Transverse colon (tissue), 4 donors: ENCODE measurements around the gene AKAP6. TPM values are rescaled to one million over a fixed set of nuclear protein-coding genes. Genes with fewer than 3 reads are reported as not detected.

ENCODE experiments used
- DNase-seq: peaks from one replicate; pipeline ENCODE4 v3.0.0-alpha.2; 2019
- H3K27ac ChIP-seq, 4 donors: fragments of 200-600 bp; sonication (generic); 2 replicates each; pipeline ENCODE4 v1.5.1; 2016 to 2018; ENCODE audit warnings: inconsistent platforms in 4 of 4
- H3K27me3 ChIP-seq: fragments of 200-600 bp; sonication (generic); 2 replicates; pipeline ENCODE4 v1.5.1; 2017; ENCODE audit warnings: inconsistent platforms
- H3K36me3 ChIP-seq, 4 donors: fragments of 200-600 bp; sonication (generic); 2 replicates each; pipeline ENCODE4 v1.5.1; 2017 to 2019; ENCODE audit warnings: inconsistent platforms in 4 of 4
- H3K4me1 ChIP-seq, 4 donors: fragments of 200-600 bp; sonication (generic); 2 replicates each; pipeline ENCODE4 v1.5.1; 2017 to 2020; ENCODE audit warnings: inconsistent platforms in 4 of 4
- H3K4me3 ChIP-seq, 4 donors: fragments of 200-600 bp; sonication (generic); 1 replicate in 1 of 4; 2 replicates in 3 of 4; pipeline versions ENCODE4 v1.5.1 to v1.6.1; 2017 to 2019; ENCODE audit warnings: inconsistent platforms in 4 of 4
- H3K9me3 ChIP-seq, 2 donors: fragments of 200-600 bp; sonication (generic); 2 replicates each; pipeline ENCODE4 v1.5.1; 2017 to 2019; ENCODE audit warnings: inconsistent platforms in 2 of 2
- EP300 ChIP-seq: sonication (generic); formaldehyde crosslinking; IDR thresholded peaks from one replicate; pipeline ENCODE4 v1.6.1; 2017; ENCODE audit warnings: antibody characterized with exemption, low read depth
- POLR2A ChIP-seq: fragments of 450-650 bp; IDR thresholded peaks from one replicate; pipeline ENCODE4 v1.6.1; 2016; ENCODE audit warnings: antibody characterized with exemption, mild to moderate bottlenecking, moderate library complexity
- POLR2AphosphoS5 ChIP-seq, 3 donors: sonication (generic); formaldehyde crosslinking; IDR thresholded peaks; one replicate each; pipeline ENCODE4 v1.6.1; 2016; ENCODE audit warnings: antibody characterized with exemption in 3 of 3
- WGBS, 2 donors: methylation state at CpG; one replicate each; pipeline ENCODE4 v1.1.5; 2018; ENCODE audit warnings: low coverage in 1 of 2; 5-methylcytosine and 5-hydroxymethylcytosine counted together
- in situ Hi-C, 4 donors: fragments of 200-750 bp; cut with MboI; loops; one replicate each; pipeline versions ENCODE4 v1.15.0 to v1.15.1; 2017; ENCODE audit warnings: low sequenced_read_pairs in 3 of 4, low pct_ligation_motif_present in 1 of 4, low pct_unique_long_range_greater_than_20kb in 1 of 4
- intact Hi-C: fragments of 100-400 bp; cut with DNase I; formaldehyde crosslinking; loops from one replicate; pipeline ENCODE4 v1.15.1; 2023; ENCODE audit warnings: low total_unique reads
- total RNA-seq, 4 donors: library from RNA; depleted of rRNA; stranded (reverse); fragments of >200 nt; gene quantifications; one replicate each; pipeline ENCODE4 v1.1.0, GENCODE V29; 2016
- TF ChIP-seq, protein P1 (sequence below), 5 experiments: fragments of 200-600 bp in 3 of 5; fragments of 450-650 bp in 2 of 5; sonication (generic) in 3 of 5; IDR thresholded peaks; 1 replicate in 2 of 5; 2 replicates in 3 of 5; pipeline ENCODE4 v1.5.1; 2016 to 2017; ENCODE audit warnings: antibody characterized with exemption in 5 of 5, inconsistent platforms in 3 of 5, mild to moderate bottlenecking in 2 of 5, moderate library complexity in 1 of 5

The AKAP6 gene, protein sequence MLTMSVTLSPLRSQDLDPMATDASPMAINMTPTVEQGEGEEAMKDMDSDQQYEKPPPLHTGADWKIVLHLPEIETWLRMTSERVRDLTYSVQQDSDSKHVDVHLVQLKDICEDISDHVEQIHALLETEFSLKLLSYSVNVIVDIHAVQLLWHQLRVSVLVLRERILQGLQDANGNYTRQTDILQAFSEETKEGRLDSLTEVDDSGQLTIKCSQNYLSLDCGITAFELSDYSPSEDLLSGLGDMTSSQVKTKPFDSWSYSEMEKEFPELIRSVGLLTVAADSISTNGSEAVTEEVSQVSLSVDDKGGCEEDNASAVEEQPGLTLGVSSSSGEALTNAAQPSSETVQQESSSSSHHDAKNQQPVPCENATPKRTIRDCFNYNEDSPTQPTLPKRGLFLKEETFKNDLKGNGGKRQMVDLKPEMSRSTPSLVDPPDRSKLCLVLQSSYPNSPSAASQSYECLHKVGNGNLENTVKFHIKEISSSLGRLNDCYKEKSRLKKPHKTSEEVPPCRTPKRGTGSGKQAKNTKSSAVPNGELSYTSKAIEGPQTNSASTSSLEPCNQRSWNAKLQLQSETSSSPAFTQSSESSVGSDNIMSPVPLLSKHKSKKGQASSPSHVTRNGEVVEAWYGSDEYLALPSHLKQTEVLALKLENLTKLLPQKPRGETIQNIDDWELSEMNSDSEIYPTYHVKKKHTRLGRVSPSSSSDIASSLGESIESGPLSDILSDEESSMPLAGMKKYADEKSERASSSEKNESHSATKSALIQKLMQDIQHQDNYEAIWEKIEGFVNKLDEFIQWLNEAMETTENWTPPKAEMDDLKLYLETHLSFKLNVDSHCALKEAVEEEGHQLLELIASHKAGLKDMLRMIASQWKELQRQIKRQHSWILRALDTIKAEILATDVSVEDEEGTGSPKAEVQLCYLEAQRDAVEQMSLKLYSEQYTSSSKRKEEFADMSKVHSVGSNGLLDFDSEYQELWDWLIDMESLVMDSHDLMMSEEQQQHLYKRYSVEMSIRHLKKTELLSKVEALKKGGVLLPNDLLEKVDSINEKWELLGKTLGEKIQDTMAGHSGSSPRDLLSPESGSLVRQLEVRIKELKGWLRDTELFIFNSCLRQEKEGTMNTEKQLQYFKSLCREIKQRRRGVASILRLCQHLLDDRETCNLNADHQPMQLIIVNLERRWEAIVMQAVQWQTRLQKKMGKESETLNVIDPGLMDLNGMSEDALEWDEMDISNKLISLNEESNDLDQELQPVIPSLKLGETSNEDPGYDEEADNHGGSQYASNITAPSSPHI (N-terminal part only)
- 10 to 100 TPM in 2 of 4 donors, 1 to 10 TPM in 2; 6.3 to 16.7 (median 9.7) TPM for total RNA-seq

DNA sequence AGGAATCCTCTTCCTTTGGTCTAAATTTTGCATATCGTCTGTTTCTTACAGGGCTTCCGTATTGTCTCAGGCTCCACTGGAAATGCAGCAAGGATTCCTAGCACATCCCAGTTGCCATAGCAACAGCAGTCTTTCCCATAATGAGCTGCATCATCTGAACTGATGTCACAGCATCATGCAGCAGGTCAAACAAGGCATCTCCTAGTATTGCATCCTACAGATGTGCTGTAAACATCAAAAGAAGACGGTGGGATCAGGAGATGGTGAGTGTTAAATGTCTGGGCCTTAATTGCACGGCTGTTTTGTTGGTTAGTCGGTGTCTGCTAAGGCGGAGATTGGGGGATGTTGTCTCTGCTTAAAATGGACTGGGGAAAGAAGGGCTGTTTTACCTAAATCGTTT lies at the start of gene AKAP6:
AKAP6 (plus strand) TSS at position 153 of the 400 bp plus-strand sequence. CDS start 104,196 bp downstream, outside the sequence.
- Histone ChIP-seq H3K36me3 (no peaks in the 10 kb centered on the region), H3K9me3 (no peaks in the 10 kb centered on the region), H3K27me3 (no peaks in the 10 kb centered on the region), H3K4me1 (peaks cover 0 to 13% (median 0%) of the 10 kb centered on the region in 4 donors), H3K27ac (no peak within 1 kb of the TSS), H3K4me3 (no peak within 1 kb of the TSS)
- intact Hi-C loops = no loop called here
- no peak for TF ChIP-seq POLR2A
- TF ChIP-seq, protein P1, sequence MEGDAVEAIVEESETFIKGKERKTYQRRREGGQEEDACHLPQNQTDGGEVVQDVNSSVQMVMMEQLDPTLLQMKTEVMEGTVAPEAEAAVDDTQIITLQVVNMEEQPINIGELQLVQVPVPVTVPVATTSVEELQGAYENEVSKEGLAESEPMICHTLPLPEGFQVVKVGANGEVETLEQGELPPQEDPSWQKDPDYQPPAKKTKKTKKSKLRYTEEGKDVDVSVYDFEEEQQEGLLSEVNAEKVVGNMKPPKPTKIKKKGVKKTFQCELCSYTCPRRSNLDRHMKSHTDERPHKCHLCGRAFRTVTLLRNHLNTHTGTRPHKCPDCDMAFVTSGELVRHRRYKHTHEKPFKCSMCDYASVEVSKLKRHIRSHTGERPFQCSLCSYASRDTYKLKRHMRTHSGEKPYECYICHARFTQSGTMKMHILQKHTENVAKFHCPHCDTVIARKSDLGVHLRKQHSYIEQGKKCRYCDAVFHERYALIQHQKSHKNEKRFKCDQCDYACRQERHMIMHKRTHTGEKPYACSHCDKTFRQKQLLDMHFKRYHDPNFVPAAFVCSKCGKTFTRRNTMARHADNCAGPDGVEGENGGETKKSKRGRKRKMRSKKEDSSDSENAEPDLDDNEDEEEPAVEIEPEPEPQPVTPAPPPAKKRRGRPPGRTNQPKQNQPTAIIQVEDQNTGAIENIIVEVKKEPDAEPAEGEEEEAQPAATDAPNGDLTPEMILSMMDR (IDR thresholded peaks at IDR 0.05) = no peak
- no peak for TF ChIP-seq POLR2AphosphoS5 (IDR thresholded peaks at IDR 0.05)
- TF ChIP-seq EP300 = no peak
- in situ Hi-C loops = no loop called here
- DNase-seq = no peak
- WGBS, 2 donors = 72 to 84% methylated on average over 7 of the region's 7 CpGs

DNA sequence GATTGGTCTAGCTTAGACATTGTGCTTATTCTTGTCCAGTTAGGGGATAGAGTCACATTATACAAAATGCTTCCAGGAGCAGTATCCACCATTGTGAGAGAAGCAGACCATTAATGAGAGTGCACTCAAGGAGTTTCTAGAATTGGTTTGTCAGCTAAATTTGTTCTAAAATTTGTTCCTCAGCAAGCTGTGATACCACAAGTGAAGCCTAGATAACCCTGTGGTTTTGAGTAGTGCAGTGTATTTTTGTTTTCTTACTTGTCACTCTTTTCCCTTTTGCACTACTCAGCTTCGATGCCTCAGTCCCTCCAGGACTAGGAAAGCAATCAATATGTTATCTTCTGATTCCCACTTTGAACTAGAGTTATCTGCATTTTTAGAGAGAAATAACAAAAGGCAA lies 42.5 kb upstream of the AKAP6 start:
- Histone ChIP-seq H3K27me3 (no peaks in the 10 kb centered on the region), H3K9me3 (peaks cover 3 to 5% of the 10 kb centered on the region in 2 donors), H3K27ac (no peak overlapping the region), H3K4me3 (no peak overlapping the region), H3K36me3 (no peaks in the 10 kb centered on the region), H3K4me1 (no peaks in the 10 kb centered on the region)
- DNase-seq = no peak
- intact Hi-C loops (no loop called here), in situ Hi-C loops (no loop called here)
- TF ChIP-seq POLR2AphosphoS5 (IDR thresholded peaks at IDR 0.05) = no peak
- no peak for TF ChIP-seq EP300
- no peak for TF ChIP-seq POLR2A
- TF ChIP-seq, protein P1 (IDR thresholded peaks at IDR 0.05) = no peak
- WGBS, 2 donors = 67 to 68% methylated on average over 1 of the region's 1 CpG

DNA sequence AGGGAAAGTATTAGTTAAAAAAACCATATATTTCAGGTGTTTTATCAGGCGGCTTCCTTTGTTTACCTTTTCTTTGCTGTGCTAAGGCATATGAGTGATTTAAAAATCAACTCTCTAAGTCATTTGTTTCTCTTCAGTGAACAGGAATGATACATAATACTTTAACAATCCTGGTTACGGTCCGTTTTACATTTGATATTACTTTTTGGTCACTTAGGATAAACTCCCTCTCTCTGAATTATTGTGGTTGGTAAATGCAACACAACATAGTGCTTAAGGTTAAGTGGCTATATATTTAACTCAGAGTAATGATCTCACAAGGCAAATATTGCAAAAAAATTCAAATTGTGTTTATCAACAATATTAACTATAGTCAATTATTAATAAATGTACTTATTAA lies 32.7 kb upstream of the AKAP6 start:
- H3K4me1 ChIP-seq = no peaks in the 10 kb centered on the region
- DNase-seq = no peak
- intact Hi-C loops = no loop called here
- in situ Hi-C loops = no loop called here
- no peaks in the 10 kb centered on the region for H3K36me3 ChIP-seq
- no peaks in the 10 kb centered on the region for H3K27me3 ChIP-seq
- no peak overlapping the region for H3K4me3 ChIP-seq
- no peaks in the 10 kb centered on the region for H3K9me3 ChIP-seq
- H3K27ac ChIP-seq = no peak overlapping the region
- 79 to 83% methylated on average over 3 of the region's 3 CpGs for WGBS, 2 donors
- TF ChIP-seq EP300 (no peak), POLR2AphosphoS5 (IDR thresholded peaks at IDR 0.05) (no peak), POLR2A (no peak)
- TF ChIP-seq, protein P1 (IDR thresholded peaks at IDR 0.05) = no peak
